ENCODE results near the gene APOA5.
"Not testable (repeated sequence)": the region's sequence is repeated elsewhere in the genome, so short reads cannot be mapped to it uniquely, and the experiment has no call there.

Gene APOA5

GRCh38 chr11:116771935-116772334 is 19.7 kb downstream of the APOA5 start:
- DNase-seq = no peak

GRCh38 chr11:116762132-116762531 is 29.5 kb downstream of the APOA5 start:
- no peak for DNase-seq

- DNase-seq = not testable (repeated sequence)
Observed at GRCh38 chr11:116756044-116756443, 35.6 kb downstream of the APOA5 start.

GRCh38 chr11:116750070-116750718 is 41.5 kb downstream of the APOA5 start:
- DNase-seq = no peak

GRCh38 chr11:116742104-116742503 is 49.6 kb downstream of the APOA5 start:
- no peak for DNase-seq

- no peak for DNase-seq
Observed at GRCh38 chr11:116740741-116741140, 50.9 kb downstream of the APOA5 start.

Data from GOT3 (cell line).